Neutrophil (primary cell): ENCODE data around the gene RPE65.
"Not testable (repeated sequence)": the region's sequence is repeated elsewhere in the genome, so short reads cannot be mapped to it uniquely, and the experiment has no call there.

Experiments
- H3K27ac ChIP-seq: fragments of 200-600 bp; sonication (generic); 2 replicates; pipeline ENCODE4 v1.5.1; 2016; ENCODE audit warnings: mild to moderate bottlenecking, moderate library complexity
- H3K27me3 ChIP-seq: fragments of 200-600 bp; sonication (generic); 2 replicates; pipeline ENCODE4 v1.6.0; 2016; ENCODE audit warnings: mild to moderate bottlenecking
- H3K36me3 ChIP-seq: fragments of 200-600 bp; sonication (generic); 2 replicates; pipeline ENCODE4 v1.5.1; 2017
- H3K4me1 ChIP-seq, 2 experiments: fragments of 200-600 bp in 1 of 2; sonication (generic) in 1 of 2; 1 replicate in 1 of 2; 2 replicates in 1 of 2; pipeline versions ENCODE4 v1.5.1 to v1.6.1; 2013 to 2016; ENCODE audit warnings: low read depth in 1 of 2, low read length in 1 of 2, mild to moderate bottlenecking in 1 of 2, moderate library complexity in 1 of 2; ENCODE audit not compliant: control insufficient read depth in 1 of 2, insufficient read depth in 1 of 2
- H3K4me3 ChIP-seq, 2 experiments: fragments of 200-600 bp in 1 of 2; sonication (generic) in 1 of 2; 1 replicate in 1 of 2; 2 replicates in 1 of 2; pipeline ENCODE4 v1.5.1; 2013 to 2016; ENCODE audit warnings: low read depth in 1 of 2, low read length in 1 of 2, mild to moderate bottlenecking in 1 of 2, moderate library complexity in 1 of 2
- H3K9me3 ChIP-seq: fragments of 200-600 bp; sonication (generic); 2 replicates; pipeline ENCODE4 v1.5.1; 2016
- CTCF ChIP-seq: fragments of 200-600 bp; sonication (generic); IDR thresholded peaks from 2 replicates; pipeline ENCODE4 v1.5.1; 2016; ENCODE audit warnings: antibody characterized with exemption

RPE65 gene

GRCh38 chr1:68493193-68493592 is 43.4 kb upstream of the RPE65 start:
- H3K27me3 ChIP-seq = no peaks in the 10 kb centered on the region
- TF ChIP-seq CTCF = no peak
- H3K27ac ChIP-seq = no peak overlapping the region
- H3K36me3 ChIP-seq = peaks cover 9% of the 10 kb centered on the region
- no peak overlapping the region for H3K4me3 ChIP-seq
- no peaks in the 10 kb centered on the region for H3K9me3 ChIP-seq
- H3K4me1 ChIP-seq = peaks cover 21 to 24% of the 10 kb centered on the region in 2 experiments

GRCh38 chr1:68492255-68492654 is 42.5 kb upstream of the RPE65 start:
- not testable (repeated sequence) for H3K27ac ChIP-seq, H3K27me3 ChIP-seq, H3K4me3 ChIP-seq, H3K9me3 ChIP-seq
- H3K36me3 ChIP-seq = peaks cover 18% of the 10 kb centered on the region
- peaks cover 18 to 21% of the 10 kb centered on the region in 2 experiments for H3K4me1 ChIP-seq

- Histone ChIP-seq H3K27me3 (no peaks in the 10 kb centered on the region), H3K36me3 (peaks cover 31% of the 10 kb centered on the region), H3K4me1 (no peaks in the 10 kb centered on the region), H3K4me3 (no peak overlapping the region), H3K9me3 (no peaks in the 10 kb centered on the region), H3K27ac (no peak overlapping the region)
- no peak for TF ChIP-seq CTCF
Measured at GRCh38 chr1:68490046-68490651, 40.4 kb upstream of the RPE65 start.

- no peak for TF ChIP-seq CTCF
- no peak overlapping the region for H3K27ac ChIP-seq
- no peaks in the 10 kb centered on the region for H3K4me1 ChIP-seq
- H3K27me3 ChIP-seq = no peaks in the 10 kb centered on the region
- peaks cover 40% of the 10 kb centered on the region for H3K36me3 ChIP-seq
- H3K4me3 ChIP-seq = no peak overlapping the region
- no peaks in the 10 kb centered on the region for H3K9me3 ChIP-seq
Measured at GRCh38 chr1:68485431-68486022, 35.8 kb upstream of the RPE65 start.

GRCh38 chr1:68484618-68485017 is 34.9 kb upstream of the RPE65 start:
- H3K4me1 ChIP-seq = no peaks in the 10 kb centered on the region
- no peaks in the 10 kb centered on the region for H3K27me3 ChIP-seq
- peaks cover 47% of the 10 kb centered on the region for H3K36me3 ChIP-seq
- no peak overlapping the region for H3K4me3 ChIP-seq
- no peak overlapping the region for H3K27ac ChIP-seq
- H3K9me3 ChIP-seq = no peaks in the 10 kb centered on the region
- TF ChIP-seq CTCF = no peak

- H3K4me3 ChIP-seq = no peak overlapping the region
- H3K4me1 ChIP-seq = no peaks in the 10 kb centered on the region
- no peak overlapping the region for H3K27ac ChIP-seq
- H3K36me3 ChIP-seq = peaks cover 51% of the 10 kb centered on the region
- no peaks in the 10 kb centered on the region for H3K27me3 ChIP-seq
- no peaks in the 10 kb centered on the region for H3K9me3 ChIP-seq
- no peak for TF ChIP-seq CTCF
Measured at GRCh38 chr1:68481041-68481440, 31.3 kb upstream of the RPE65 start.
